ENCODE measurements around the gene TRIM67.
A peak's percentile ranks its signal among the peaks of the same experiment; 100 is the strongest.

The TRIM67 gene

DNA sequence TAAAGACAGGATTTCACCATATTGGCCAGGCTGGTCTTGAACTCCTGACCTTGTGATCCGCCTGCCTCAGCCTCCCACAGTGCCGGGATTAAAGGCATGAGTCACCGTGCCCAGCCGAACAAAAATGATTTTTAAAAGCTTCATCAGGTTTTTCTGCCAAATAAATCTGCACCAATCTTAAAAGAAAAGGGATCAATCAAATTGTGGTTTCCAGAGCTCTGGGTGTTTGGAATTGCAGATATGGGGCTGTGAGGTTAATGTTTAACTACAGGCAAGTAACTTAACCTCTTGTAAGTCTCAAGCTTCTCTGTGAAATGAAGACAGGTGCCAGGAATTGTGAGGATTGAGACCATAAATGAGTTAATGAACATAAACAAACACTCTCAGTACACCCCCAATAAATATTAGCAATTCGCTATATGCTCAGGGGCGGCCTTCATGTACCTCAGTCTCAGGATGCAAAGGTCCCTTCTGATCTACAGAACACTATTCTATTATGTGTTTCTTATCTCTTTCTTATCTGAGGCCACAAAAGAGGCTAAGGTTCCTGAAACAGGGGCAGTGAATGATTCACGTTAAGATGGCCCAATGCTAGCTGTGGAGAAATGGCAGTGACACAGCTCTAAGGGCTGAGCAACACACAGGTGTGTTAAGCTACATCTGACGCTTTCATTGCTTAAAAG lies 72.0 kb downstream of the TRIM67 start:
- no peak for DNase-seq (ENCODE audit: low spot score)

DNA sequence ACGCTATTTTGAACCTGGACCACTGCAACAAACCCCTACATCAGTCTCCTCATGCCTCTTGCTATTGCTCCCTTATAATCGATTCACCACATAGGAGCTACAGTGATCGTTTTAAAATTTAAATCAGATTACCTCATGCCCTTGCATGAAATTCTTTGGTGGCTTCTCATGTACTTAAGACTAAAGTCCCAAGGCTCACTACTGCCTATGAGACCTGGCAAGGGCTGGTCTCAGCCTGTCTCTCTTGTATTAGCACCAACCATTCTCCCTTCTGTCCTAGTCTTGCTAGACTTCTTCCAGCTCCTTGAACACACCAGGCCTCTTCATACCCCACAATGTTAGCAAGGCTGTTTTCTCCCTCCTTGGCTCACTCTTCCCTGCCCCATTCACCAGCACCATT lies 72.6 kb downstream of the TRIM67 start:
- DNase-seq (ENCODE audit: low spot score), result no peak

DNA sequence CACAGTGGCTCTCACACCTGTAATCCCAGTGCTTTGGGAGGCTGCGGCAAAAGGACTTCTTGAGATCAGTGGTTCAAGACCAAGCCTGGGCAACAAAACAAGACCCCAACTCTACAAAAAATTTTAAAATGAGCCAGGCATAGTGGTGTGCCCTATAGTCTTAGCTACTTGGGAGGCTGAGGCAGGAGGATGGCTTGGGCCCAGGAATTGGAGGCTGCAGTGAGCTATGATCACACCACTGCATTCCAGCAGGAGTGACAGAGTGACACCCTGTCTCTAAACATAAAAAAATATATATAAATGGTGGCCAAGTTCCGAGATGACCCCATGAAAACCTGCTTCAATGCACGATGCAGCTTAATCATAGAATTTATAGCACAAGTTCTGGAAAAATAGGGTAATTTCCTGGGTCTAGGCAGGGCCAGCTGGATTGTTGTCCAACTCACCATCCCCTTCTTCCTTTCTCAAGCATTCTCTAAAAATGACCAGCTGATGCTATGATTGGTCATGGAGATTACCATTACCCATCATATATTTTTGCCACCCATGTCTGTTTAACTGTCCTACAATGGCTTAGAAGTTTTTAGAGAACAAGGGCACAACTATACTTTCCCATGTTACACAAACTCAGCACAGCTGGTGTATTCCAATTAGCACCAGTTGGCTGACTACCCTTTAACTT lies 73.8 kb downstream of the TRIM67 start:
- no peak for DNase-seq (ENCODE audit: low spot score)

DNA sequence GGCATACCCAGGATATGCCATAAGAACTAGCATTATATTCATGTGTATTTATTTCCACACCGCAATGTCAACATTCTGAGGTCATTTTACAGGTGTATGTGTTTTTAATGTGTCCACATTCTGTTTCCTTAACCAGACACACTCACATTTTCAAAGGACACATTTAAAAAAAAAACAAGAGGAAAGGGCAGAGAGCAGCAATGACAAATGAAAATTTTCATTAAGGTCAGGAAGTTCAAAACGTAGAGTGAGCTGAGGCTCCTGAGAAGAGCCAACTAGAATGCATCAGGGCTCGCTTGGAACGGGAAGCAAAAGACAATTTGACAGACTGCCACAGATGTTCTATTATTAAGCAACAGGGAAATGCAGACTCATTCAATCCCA lies 74.3 kb downstream of the TRIM67 start:
- DNase-seq (ENCODE audit: low spot score), result no peak

DNA sequence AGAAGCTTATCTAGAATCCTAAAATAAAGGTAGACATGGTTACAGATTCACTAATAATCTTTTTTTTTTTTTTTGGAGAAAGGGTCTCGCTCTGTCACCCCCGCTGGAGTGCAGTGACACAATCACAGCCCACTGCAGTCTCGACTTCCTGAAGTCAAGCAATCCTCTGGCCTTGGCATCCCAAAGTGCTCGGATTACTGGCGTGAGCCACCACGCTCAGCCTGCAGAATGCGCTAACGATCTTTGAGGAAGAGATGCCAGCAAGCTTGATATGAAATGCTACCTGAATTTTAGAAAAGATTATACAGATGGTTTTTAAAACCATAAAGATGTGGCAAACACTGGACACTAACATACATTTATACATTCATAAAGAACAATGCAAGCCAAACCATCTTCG lies 75.1 kb downstream of the TRIM67 start:
- no peak for DNase-seq (ENCODE audit: low spot score)

DNA sequence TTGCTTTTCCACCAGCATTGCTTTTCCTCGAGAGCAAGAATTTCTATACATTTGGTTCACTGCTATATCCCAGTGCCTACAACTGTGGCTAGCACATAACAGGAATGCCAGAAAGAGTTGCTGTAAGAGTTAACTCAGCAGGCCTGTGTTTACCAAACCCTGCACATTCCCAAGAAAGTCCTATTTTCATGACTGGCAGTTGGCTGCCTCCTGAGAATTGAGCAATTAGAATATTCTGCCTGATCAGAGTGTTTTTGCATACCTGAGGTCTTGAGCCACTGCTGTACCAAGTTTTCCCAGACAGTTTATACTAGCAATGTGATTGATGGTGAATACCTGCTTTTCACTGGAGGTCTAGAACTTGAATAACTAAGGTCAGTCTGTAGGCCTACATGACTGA lies 76.4 kb downstream of the TRIM67 start:
- no peak for DNase-seq (ENCODE audit: low spot score)

DNA sequence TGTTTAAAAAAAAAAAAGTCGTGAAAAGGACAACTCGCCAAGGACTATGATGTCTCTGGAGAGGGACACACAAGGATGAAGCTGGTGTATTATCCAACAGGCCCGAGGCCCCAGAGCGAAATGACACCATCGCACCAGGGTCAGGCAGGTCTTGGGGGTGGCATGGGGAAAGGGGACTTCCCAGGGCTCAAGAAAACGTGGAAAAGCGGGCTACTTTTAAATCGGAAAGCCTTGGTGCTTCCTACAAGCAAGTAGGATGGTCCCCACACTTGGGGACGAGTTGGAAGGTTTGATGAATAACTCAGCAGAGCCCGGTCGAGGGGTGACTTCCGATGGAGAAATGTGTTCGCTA lies 78.6 kb downstream of the TRIM67 start:
- DNase-seq (ENCODE audit: low spot score), result peak; percentile 28

DNA sequence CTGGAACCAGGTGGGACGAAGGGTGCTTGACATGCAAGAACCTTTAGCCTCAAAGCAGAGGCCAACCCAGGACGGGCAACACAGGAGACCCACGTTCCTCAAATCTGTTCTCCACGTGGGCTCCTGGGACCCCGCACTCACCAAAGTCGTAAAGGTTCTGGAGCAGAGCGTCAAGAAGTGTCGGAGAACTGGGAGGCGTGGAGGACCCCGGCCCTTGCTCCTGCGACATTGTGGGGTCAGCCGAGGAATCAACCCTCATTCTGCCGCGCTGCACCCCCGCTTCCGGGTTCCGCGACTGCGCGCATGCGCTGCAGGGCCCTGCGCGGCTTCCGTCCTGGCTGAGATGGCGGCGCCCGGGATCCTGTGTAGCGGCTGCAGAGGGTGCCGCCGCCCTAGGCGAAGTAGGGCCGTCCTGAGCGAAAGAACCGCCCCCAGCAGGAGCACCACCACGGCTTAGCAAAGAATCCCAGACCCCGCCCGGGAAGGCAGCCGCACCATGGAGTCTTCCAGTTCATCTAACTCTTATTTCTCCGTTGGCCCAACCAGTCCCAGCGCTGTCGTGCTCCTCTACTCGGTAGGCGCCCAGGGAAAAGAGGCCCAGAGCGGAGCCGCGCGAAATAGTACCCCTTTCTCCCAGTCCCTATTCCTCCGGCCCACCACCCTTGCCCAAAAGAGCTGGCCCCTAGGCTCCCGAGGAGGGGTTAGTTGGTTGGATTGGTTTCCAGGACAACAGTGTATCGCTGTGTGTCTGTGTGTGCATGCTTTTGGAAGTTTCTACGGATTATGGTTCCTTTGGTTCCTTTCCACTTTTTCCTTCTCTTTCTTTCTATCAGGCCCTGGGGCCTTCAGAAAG lies 79.3 kb downstream of the TRIM67 start, which contains the start of gene GNPAT:
Gene GNPAT (plus strand): TSS at position 330 of the 853 bp plus-strand sequence. CDS start 167 bp downstream, at position 497.
- peak; percentile 98 for DNase-seq (ENCODE audit: low spot score)

DNA sequence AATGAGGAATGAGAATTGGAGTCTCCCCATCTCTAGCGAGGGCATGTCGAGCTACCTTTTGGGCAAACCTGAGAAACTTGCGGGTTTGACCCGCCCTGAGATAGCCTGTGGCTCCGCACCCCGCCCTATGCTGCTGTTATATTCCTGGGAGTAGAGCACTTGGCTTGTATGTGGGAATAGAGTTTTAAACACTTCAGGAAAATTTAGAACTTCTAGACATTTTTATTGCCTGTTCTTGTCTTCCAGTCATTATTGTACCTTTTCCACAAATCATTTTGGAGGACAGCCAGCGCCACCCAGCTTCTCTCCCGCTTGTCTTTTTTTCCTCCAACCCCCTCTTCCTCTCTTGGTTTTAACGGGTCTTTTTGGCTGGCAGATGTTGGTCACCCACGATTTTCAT lies 79.9 kb downstream of the TRIM67 start:
- peak; percentile 65 for DNase-seq (ENCODE audit: low spot score)

DNA sequence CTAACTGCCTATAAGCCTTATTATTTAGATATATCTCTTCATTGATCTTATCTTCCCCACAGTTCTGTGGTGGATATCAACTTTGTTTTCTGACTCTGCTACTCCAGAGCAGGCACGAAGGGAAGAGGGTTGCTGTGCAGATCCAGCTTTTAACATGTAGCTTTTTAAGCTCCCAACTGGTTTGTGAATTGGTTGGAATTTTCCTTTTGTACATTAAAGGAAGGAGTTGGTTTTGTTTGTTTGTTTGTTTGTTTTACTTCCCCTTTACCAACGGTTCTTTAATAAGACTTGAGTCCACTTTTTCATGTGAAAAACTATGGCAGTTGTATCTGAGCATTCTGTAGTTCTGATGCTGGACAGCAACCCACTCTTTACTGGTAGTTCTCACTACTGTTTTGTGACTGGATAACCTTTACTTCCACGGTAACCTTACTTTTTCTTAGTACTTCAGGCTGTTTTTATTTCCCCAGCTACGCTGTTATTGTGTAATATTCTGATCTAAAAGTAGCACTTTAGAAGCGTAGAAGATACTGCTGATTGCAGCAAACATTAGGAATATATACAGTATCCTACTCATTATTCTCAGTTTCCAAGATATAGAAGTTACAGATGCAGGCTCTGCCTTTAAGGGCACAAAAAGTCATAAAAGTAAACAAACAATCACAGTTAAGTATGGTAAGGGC lies 80.8 kb downstream of the TRIM67 start:
- DNase-seq (ENCODE audit: low spot score), result no peak

DNA sequence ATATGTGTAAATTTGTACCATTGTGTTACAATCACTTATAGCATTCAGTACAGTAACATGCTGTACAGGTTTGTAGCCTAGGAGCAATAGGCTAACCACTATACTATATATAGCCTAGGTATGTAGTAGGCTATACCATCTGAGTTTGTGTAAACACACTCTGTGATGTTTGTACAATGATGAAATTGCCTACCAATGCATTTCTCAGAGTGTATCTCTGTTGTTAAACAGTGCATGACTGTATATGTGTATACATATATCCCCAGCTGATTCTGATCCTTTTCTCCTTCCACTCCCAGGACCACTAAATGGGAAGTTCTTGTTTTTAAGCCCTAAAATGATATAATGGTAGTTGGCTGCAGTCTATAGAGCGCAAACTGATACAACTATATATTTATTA lies 86.9 kb downstream of the TRIM67 start:
- no peak for DNase-seq (ENCODE audit: low spot score)

DNA sequence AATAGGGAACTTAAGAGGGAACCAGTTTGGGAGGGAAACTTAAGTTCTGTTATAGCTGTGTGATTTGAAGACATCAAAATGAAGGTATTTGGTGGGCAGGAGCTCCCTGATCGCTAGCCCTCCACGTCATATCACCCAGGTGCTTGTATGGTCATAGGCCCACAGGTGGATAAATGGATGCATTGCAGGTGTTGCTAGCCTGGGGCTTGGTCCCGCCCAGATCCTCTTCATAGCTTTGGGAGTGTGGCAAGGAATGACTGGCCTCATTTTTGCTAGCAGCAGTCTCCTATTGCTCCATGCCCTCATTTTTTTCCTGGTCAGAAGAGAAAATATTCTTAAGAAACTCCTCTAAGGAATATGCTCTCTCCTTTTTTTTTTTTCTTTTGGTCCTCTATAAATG lies 90.5 kb downstream of the TRIM67 start:
- DNase-seq (ENCODE audit: low spot score), result no peak

DNA sequence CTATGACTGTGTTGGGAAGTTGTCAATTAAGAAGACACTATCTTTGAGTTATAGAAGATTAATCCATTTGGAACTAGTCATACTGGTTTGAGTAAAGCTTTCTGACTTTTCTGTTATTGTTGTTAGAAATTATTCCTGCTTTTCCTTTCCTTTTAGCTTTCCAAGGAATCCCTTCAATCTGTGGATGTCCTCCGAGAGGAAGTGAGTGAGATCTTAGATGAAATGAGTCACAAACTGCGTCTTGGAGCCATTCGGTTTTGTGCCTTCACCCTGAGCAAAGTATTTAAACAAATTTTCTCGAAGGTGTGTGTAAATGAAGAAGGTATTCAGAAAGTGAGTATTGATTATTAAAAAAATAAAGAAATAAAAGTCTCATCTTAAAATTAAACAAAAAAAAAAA lies 98.5 kb downstream of the TRIM67 start:
- DNase-seq (ENCODE audit: low spot score), result no peak

DNA sequence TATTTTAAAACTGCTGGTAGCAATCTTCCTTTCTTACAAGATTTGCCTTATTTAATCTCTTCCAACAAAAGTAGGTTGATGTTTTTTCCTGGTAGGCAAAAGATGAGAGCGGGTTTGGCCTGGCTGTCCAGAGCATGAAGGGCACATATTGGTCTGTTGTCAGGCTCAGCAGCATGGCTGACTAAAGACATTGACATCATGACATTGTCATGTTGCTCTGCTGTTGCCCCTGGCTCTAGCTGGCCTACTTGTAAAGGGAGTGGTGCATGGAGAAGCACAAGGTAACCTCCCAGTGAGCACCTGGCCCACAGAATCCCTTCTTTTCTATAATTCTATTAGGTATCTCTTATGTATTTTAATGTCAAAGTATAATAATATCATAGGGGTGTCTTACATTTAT lies 102.8 kb downstream of the TRIM67 start:
- DNase-seq (ENCODE audit: low spot score), result no peak

DNA sequence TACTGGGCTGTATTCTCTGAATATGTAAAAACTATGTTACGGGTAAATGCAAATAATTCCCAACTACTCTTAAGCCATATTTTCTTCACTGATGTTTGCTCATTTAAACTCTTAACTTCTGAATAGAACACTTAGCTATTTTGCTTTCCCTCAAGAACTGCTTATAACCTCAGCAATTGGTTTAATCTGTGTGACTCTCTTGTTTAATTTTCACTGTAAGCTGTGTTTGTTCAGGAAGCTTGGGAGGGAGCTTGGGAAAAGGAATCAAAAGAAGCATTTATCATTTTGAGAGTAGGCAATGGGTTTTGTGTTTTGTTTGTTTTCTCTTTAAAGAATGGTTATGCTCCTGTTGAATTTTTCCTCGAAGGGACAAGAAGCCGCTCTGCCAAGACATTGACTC lies 103.5 kb downstream of the TRIM67 start:
- no peak for DNase-seq (ENCODE audit: low spot score)

DNA sequence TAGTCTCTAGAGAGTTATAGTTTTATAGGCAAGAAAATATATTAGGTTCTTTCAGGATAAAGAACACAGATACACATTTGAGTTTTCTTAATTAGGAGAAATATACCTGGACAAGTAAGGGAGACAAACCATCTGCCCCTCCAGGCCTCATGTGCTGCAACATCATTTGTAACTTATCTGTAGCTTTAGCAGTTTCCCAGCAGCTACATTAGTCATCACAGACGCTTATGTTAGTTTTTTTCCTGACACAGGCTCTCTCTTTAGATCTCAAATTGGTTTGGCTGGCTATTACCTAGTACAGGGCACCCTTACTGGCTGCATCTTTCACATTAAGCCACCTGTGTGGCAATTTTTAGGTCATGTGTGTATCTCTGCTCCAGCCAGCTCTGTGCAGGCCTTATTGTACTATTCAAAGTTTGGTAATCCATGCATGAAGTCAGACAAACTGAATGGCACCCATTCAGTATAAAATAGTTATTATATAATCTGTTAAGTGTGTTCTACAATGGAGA lies 105.0 kb downstream of the TRIM67 start:
- no peak for DNase-seq (ENCODE audit: low spot score)

All from COLO829 (cell line).